GM12878 (cell line): ENCODE measurements around the gene NUFIP1.

Experiments
- CTCF ChIP-seq, 3 experiments: IDR thresholded peaks in 2 of 3; conservative IDR thresholded peaks in 1 of 3; 2 replicates each; pipeline ENCODE4 v1.5.1; 2011; ENCODE audit warnings: low read depth in 3 of 3, low read length in 3 of 3, mild to moderate bottlenecking in 3 of 3, control low read depth in 2 of 3, moderate library complexity in 2 of 3, inconsistent platforms in 1 of 3, mixed read lengths in 1 of 3; ENCODE audit not compliant: control insufficient read depth in 2 of 3, insufficient read depth in 1 of 3; ENCODE audit errors: extremely low read depth in 1 of 3
- EED ChIP-seq: sonication (generic); IDR thresholded peaks from 2 replicates; pipeline ENCODE4 v1.6.1; 2016; ENCODE audit warnings: antibody characterized with exemption, low read depth
- FOXK2 ChIP-seq: fragments of 450-650 bp; IDR thresholded peaks from 2 replicates; pipeline ENCODE4 v1.6.1; 2017; ENCODE audit warnings: mild to moderate bottlenecking, moderate library complexity
- GABPA ChIP-seq: IDR thresholded peaks from 2 replicates; pipeline ENCODE4 v1.6.1; 2014; ENCODE audit warnings: antibody characterized with exemption, low read depth, mild to moderate bottlenecking, inconsistent platforms
- MYC ChIP-seq: IDR thresholded peaks from 2 replicates; pipeline ENCODE4 v1.6.1; 2011; ENCODE audit warnings: mild to moderate bottlenecking, low read length, moderate library complexity, inconsistent platforms; ENCODE audit not compliant: insufficient read depth, insufficient replicate concordance, insufficient read length, severe bottlenecking
- SKIL ChIP-seq: fragments of 450-650 bp; IDR thresholded peaks from 2 replicates; pipeline ENCODE4 v1.6.1; 2017; ENCODE audit warnings: mild to moderate bottlenecking, low read depth, inconsistent platforms; ENCODE audit not compliant: poor library complexity, severe bottlenecking
- USF1 ChIP-seq: IDR thresholded peaks from 2 replicates; pipeline ENCODE4 v1.6.1; 2011; ENCODE audit warnings: borderline replicate concordance, low read depth, mild to moderate bottlenecking, moderate library complexity, mixed read lengths, low read length; ENCODE audit not compliant: insufficient read depth; ENCODE audit errors: extremely low read length

GRCh38 chr13:45036206-45036605, 46.9 kb upstream of the NUFIP1 start:
- no peak for TF ChIP-seq FOXK2
- TF ChIP-seq GABPA = no peak
- TF ChIP-seq CTCF (IDR thresholded peaks at IDR 0.05 in 2 of 3, conservative IDR thresholded peaks at IDR 0.05 in 1 of 3; ENCODE audit: control insufficient read depth in 2 of 3, extremely low read depth in 1 of 3, insufficient read depth in 1 of 3, low read depth in 3 of 3, low read length in 3 of 3) = no peak
- no peak for TF ChIP-seq USF1
- TF ChIP-seq SKIL = no peak
- no peak for TF ChIP-seq EED
- TF ChIP-seq MYC = no peak
